Muscle layer of colon (tissue), 2 donors: ENCODE measurements around the gene GIT1.

Source experiments
- H3K27ac ChIP-seq: one replicate; pipeline ENCODE4 v1.7.0; 2013; ENCODE audit warnings: low read depth, mild to moderate bottlenecking, low read length, moderate library complexity
- H3K27me3 ChIP-seq, 2 donors: one replicate each; pipeline ENCODE4 v1.7.0; 2013; ENCODE audit warnings: low read length in 2 of 2, mild to moderate bottlenecking in 2 of 2; ENCODE audit not compliant: insufficient read depth in 2 of 2, control insufficient read depth in 1 of 2
- H3K36me3 ChIP-seq: one replicate; pipeline ENCODE4 v1.7.0; 2013; ENCODE audit warnings: mild to moderate bottlenecking, low read length; ENCODE audit not compliant: insufficient read depth
- H3K4me1 ChIP-seq: one replicate; pipeline ENCODE4 v1.7.0; 2013; ENCODE audit warnings: mild to moderate bottlenecking, low read length; ENCODE audit not compliant: insufficient read depth
- H3K4me3 ChIP-seq, 2 donors: one replicate each; pipeline ENCODE4 v1.7.0; 2013; ENCODE audit warnings: low read length in 2 of 2, low read depth in 1 of 2, mild to moderate bottlenecking in 1 of 2, moderate library complexity in 1 of 2
- H3K9ac ChIP-seq: one replicate; pipeline ENCODE4 v1.7.0; 2013; ENCODE audit warnings: low read length
- H3K9me3 ChIP-seq: one replicate; pipeline ENCODE4 v1.7.0; 2013; ENCODE audit warnings: mild to moderate bottlenecking, low read length
- donor health status: abdominal sarcoma.
- donor health status: Adenocarcinoma of cecum.

Gene GIT1

GRCh38 chr17:29614349-29615047 is 25.1 kb upstream of the GIT1 start:
- Histone ChIP-seq H3K27ac (no peak overlapping the region), H3K4me1 (peaks cover 59% of the 10 kb centered on the region), H3K9me3 (no peaks in the 10 kb centered on the region), H3K36me3 (no peaks in the 10 kb centered on the region), H3K27me3 (peaks cover 0 to 27% of the 10 kb centered on the region in 2 donors), H3K4me3 (peak overlapping the region in 1 of 2 donors; percentile 63), H3K9ac (no peak overlapping the region)

GRCh38 chr17:29613856-29614255 is 24.4 kb upstream of the GIT1 start:
- Histone ChIP-seq H3K9me3 (no peaks in the 10 kb centered on the region), H3K4me1 (peaks cover 53% of the 10 kb centered on the region), H3K27me3 (peaks cover 0 to 21% of the 10 kb centered on the region in 2 donors), H3K4me3 (peak overlapping the region; percentile 14 to 58), H3K27ac (no peak overlapping the region), H3K9ac (no peak overlapping the region), H3K36me3 (no peaks in the 10 kb centered on the region)

GRCh38 chr17:29613352-29613837 is 23.9 kb upstream of the GIT1 start:
- Histone ChIP-seq H3K4me1 (peaks cover 48% of the 10 kb centered on the region), H3K27me3 (peaks cover 0 to 16% of the 10 kb centered on the region in 2 donors), H3K9ac (no peak overlapping the region), H3K9me3 (no peaks in the 10 kb centered on the region), H3K4me3 (peak overlapping the region; percentile 20 to 58), H3K27ac (peak overlapping the region; percentile 37), H3K36me3 (no peaks in the 10 kb centered on the region)

GRCh38 chr17:29612404-29613280 is 23.2 kb upstream of the GIT1 start:
- peaks cover 0 to 14% of the 10 kb centered on the region in 2 donors for H3K27me3 ChIP-seq
- H3K4me1 ChIP-seq, result peaks cover 43% of the 10 kb centered on the region
- H3K36me3 ChIP-seq, result no peaks in the 10 kb centered on the region
- H3K9me3 ChIP-seq, result no peaks in the 10 kb centered on the region
- no peak overlapping the region for H3K4me3 ChIP-seq
- H3K27ac ChIP-seq, result peak overlapping the region; percentile 37
- no peak overlapping the region for H3K9ac ChIP-seq

GRCh38 chr17:29612094-29612403 is 22.6 kb upstream of the GIT1 start:
- Histone ChIP-seq H3K9me3 (no peaks in the 10 kb centered on the region), H3K4me1 (peaks cover 37% of the 10 kb centered on the region), H3K4me3 (no peak overlapping the region), H3K27me3 (peaks cover 0 to 8% of the 10 kb centered on the region in 2 donors), H3K9ac (no peak overlapping the region), H3K27ac (no peak overlapping the region), H3K36me3 (no peaks in the 10 kb centered on the region)

GRCh38 chr17:29611351-29612093 is 22.1 kb upstream of the GIT1 start:
- Histone ChIP-seq H3K9ac (no peak overlapping the region), H3K36me3 (no peaks in the 10 kb centered on the region), H3K27me3 (peaks cover 0 to 3% of the 10 kb centered on the region in 2 donors), H3K9me3 (no peaks in the 10 kb centered on the region), H3K27ac (no peak overlapping the region), H3K4me3 (no peak overlapping the region), H3K4me1 (peaks cover 32% of the 10 kb centered on the region)

GRCh38 chr17:29610395-29610794 is 20.9 kb upstream of the GIT1 start:
- Histone ChIP-seq H3K4me3 (no peak overlapping the region), H3K9me3 (no peaks in the 10 kb centered on the region), H3K27ac (no peak overlapping the region), H3K4me1 (peaks cover 23% of the 10 kb centered on the region), H3K36me3 (no peaks in the 10 kb centered on the region), H3K9ac (no peak overlapping the region), H3K27me3 (no peaks in the 10 kb centered on the region)

- no peak overlapping the region for H3K27ac ChIP-seq
- no peak overlapping the region for H3K9ac ChIP-seq
- H3K36me3 ChIP-seq, result no peaks in the 10 kb centered on the region
These were observed 19.5 kb upstream of the GIT1 start for GRCh38 chr17:29608986-29609385.

GRCh38 chr17:29607557-29608195 is 18.2 kb upstream of the GIT1 start:
- H3K4me1 ChIP-seq, result no peaks in the 10 kb centered on the region
- no peaks in the 10 kb centered on the region for H3K9me3 ChIP-seq
- H3K9ac ChIP-seq, result no peak overlapping the region
- no peaks in the 10 kb centered on the region for H3K36me3 ChIP-seq
- no peak overlapping the region for H3K27ac ChIP-seq
- no peaks in the 10 kb centered on the region for H3K27me3 ChIP-seq
- no peak overlapping the region for H3K4me3 ChIP-seq

More at GRCh38 chr17:29608986-29609385, 19.5 kb upstream of the GIT1 start:
- no peaks in the 10 kb centered on the region for H3K27me3 ChIP-seq
- no peak overlapping the region for H3K4me3 ChIP-seq
- H3K4me1 ChIP-seq, result peaks cover 10% of the 10 kb centered on the region
- no peaks in the 10 kb centered on the region for H3K9me3 ChIP-seq

- no peaks in the 10 kb centered on the region for H3K9me3 ChIP-seq
- H3K9ac ChIP-seq, result no peak overlapping the region
- no peak overlapping the region for H3K27ac ChIP-seq
- H3K36me3 ChIP-seq, result no peaks in the 10 kb centered on the region
- H3K4me1 ChIP-seq, result no peaks in the 10 kb centered on the region
- no peaks in the 10 kb centered on the region for H3K27me3 ChIP-seq
- no peak overlapping the region for H3K4me3 ChIP-seq
These were observed 13.7 kb upstream of the GIT1 start for GRCh38 chr17:29603109-29603674.
